Nephron (organoid): Measurements from ENCODE around the gene RABL6.
"Not testable (repeated sequence)": the region's sequence is repeated elsewhere in the genome, so short reads cannot be mapped to it uniquely, and the experiment has no call there.

Source experiments
- H3K27ac Mint-ChIP-seq, 3 experiments: 2 replicates each; pipeline ENCODE4 v1.8.0; 2020; ENCODE audit warnings: mixed read lengths in 3 of 3, mild to moderate bottlenecking in 2 of 3, moderate library complexity in 1 of 3
- H3K27me3 Mint-ChIP-seq: 2 replicates; pipeline ENCODE4 v1.8.0; 2021; ENCODE audit warnings: low read depth, mild to moderate bottlenecking, moderate library complexity, mixed read lengths
- H3K36me3 Mint-ChIP-seq: 2 replicates; pipeline ENCODE4 v1.8.0; 2020; ENCODE audit warnings: low read depth, mixed read lengths
- H3K4me1 Mint-ChIP-seq: 2 replicates; pipeline ENCODE4 v1.8.0; 2020; ENCODE audit warnings: mixed read lengths
- H3K4me3 Mint-ChIP-seq, 3 experiments: 2 replicates each; pipeline ENCODE4 v1.8.0; 2020; ENCODE audit warnings: mild to moderate bottlenecking in 3 of 3, mixed read lengths in 3 of 3, moderate library complexity in 2 of 3
- H3K9me3 Mint-ChIP-seq: 2 replicates; pipeline ENCODE4 v1.8.0; 2020; ENCODE audit warnings: mixed read lengths
- CTCF ChIP-seq, 3 experiments: fragments of 200-600 bp; sonication (generic); IDR thresholded peaks; one replicate each; pipeline ENCODE4 v1.5.0; 2021; ENCODE audit warnings: antibody characterized with exemption in 3 of 3; ENCODE audit not compliant: unreplicated experiment in 3 of 3

RABL6 gene

GRCh38 chr9:136807281-136808074, at the start of gene RABL6:
TSS of gene RABL6 (plus strand) at chr9:136807948. CDS start at chr9:136808197, 249 bp downstream.
- Mint-ChIP-seq H3K36me3 (peaks cover 15% of the 10 kb centered on the region), H3K4me3 (peak within 1 kb of the TSS; percentile 88 to 91 (median 90))

GRCh38 chr9:136759001-136759400, 48.7 kb upstream of the RABL6 start:
- H3K36me3 Mint-ChIP-seq, result no peaks in the 10 kb centered on the region
- H3K27ac Mint-ChIP-seq, result no peak overlapping the region
- H3K4me1 Mint-ChIP-seq, result peaks cover 6% of the 10 kb centered on the region
- TF ChIP-seq CTCF (IDR thresholded peaks at IDR 0.05; ENCODE audit: unreplicated experiment in 3 of 3), result no peak
- H3K27me3 Mint-ChIP-seq, result peaks cover 11% of the 10 kb centered on the region
- peaks cover 3% of the 10 kb centered on the region for H3K9me3 Mint-ChIP-seq
- H3K4me3 Mint-ChIP-seq, result no peak overlapping the region

More at GRCh38 chr9:136807281-136808074, at the start of gene RABL6:
- H3K27me3 Mint-ChIP-seq, result peaks cover 3% of the 10 kb centered on the region
- peaks cover 23% of the 10 kb centered on the region for H3K4me1 Mint-ChIP-seq
- peak within 1 kb of the TSS; percentile 64 to 87 (median 81) for H3K27ac Mint-ChIP-seq
- TF ChIP-seq CTCF (IDR thresholded peaks at IDR 0.05; ENCODE audit: unreplicated experiment in 3 of 3), result no peak
- no peaks in the 10 kb centered on the region for H3K9me3 Mint-ChIP-seq

- Mint-ChIP-seq H3K9me3 (peaks cover 3% of the 10 kb centered on the region), H3K36me3 (no peaks in the 10 kb centered on the region), H3K4me3 (no peak overlapping the region), H3K4me1 (peaks cover 6% of the 10 kb centered on the region), H3K27me3 (peaks cover 11% of the 10 kb centered on the region), H3K27ac (no peak overlapping the region)
- no peak for TF ChIP-seq CTCF (IDR thresholded peaks at IDR 0.05; ENCODE audit: unreplicated experiment in 3 of 3)
Observed at GRCh38 chr9:136759436-136760325, 48.1 kb upstream of the RABL6 start.

GRCh38 chr9:136760424-136760823, 47.3 kb upstream of the RABL6 start:
- H3K9me3 Mint-ChIP-seq, result peaks cover 2% of the 10 kb centered on the region
- peaks cover 6% of the 10 kb centered on the region for H3K4me1 Mint-ChIP-seq
- peak overlapping the region in 2 of 3 experiments; percentile 43 to 81 for H3K27ac Mint-ChIP-seq
- no peak for TF ChIP-seq CTCF (IDR thresholded peaks at IDR 0.05; ENCODE audit: unreplicated experiment in 3 of 3)
- H3K27me3 Mint-ChIP-seq, result peaks cover 9% of the 10 kb centered on the region
- no peaks in the 10 kb centered on the region for H3K36me3 Mint-ChIP-seq
- no peak overlapping the region for H3K4me3 Mint-ChIP-seq

GRCh38 chr9:136760834-136761544, 46.8 kb upstream of the RABL6 start:
- peak overlapping the region; percentile 43 to 90 (median 81) for H3K27ac Mint-ChIP-seq
- not testable (repeated sequence) for H3K27me3 Mint-ChIP-seq, H3K4me1 Mint-ChIP-seq, H3K9me3 Mint-ChIP-seq, H3K36me3 Mint-ChIP-seq
- peak; percentile 54 to 58 (median 56) for TF ChIP-seq CTCF (IDR thresholded peaks at IDR 0.05; ENCODE audit: unreplicated experiment in 3 of 3)
- peak overlapping the region in 2 of 3 experiments; percentile 18 to 40 for H3K4me3 Mint-ChIP-seq
